Esophagus muscularis mucosa (tissue), 4 donors: ENCODE results near the gene MYH14. TPM values are rescaled to one million over a fixed set of nuclear protein-coding genes. Genes with fewer than 3 reads are reported as not detected.
A peak's percentile ranks its signal among the peaks of the same experiment; 100 is the strongest.

Experiments used
- DNase-seq: peaks from one replicate; pipeline ENCODE4 v3.0.0-alpha.2; 2017; ENCODE audit errors: extremely low spot score
- H3K27ac ChIP-seq, 4 donors: fragments of 200-600 bp; sonication (generic); replicated peaks in 1 of 4; 1 replicate in 3 of 4; 2 replicates in 1 of 4; pipeline ENCODE4 v1.5.1; 2016 to 2019; ENCODE audit warnings: mild to moderate bottlenecking in 1 of 4
- H3K27me3 ChIP-seq, 4 donors: fragments of 200-600 bp; sonication (generic); one replicate each; pipeline versions ENCODE4 v1.5.1 to v1.6.0; 2016 to 2019
- H3K36me3 ChIP-seq, 4 donors: fragments of 200-600 bp; sonication (generic); one replicate each; pipeline ENCODE4 v1.5.1; 2016 to 2019
- H3K4me1 ChIP-seq, 4 donors: fragments of 200-600 bp; sonication (generic); one replicate each; pipeline ENCODE4 v1.5.1; 2016 to 2019
- H3K4me3 ChIP-seq, 4 donors: fragments of 200-600 bp; sonication (generic); 1 replicate in 2 of 4; 2 replicates in 2 of 4; pipeline ENCODE4 v1.5.1; 2016 to 2019; ENCODE audit warnings: mild to moderate bottlenecking in 4 of 4, moderate library complexity in 1 of 4
- H3K9me3 ChIP-seq, 4 donors: fragments of 200-600 bp; sonication (generic); 1 replicate in 3 of 4; 2 replicates in 1 of 4; pipeline ENCODE4 v1.5.1; 2016 to 2019
- CTCF ChIP-seq, 3 experiments: fragments of 200-600 bp in 2 of 3; fragments of 450-650 bp in 1 of 3; sonication (generic) in 2 of 3; IDR thresholded peaks; one replicate each; pipeline ENCODE4 v1.5.1; 2017 to 2019; ENCODE audit warnings: antibody characterized with exemption in 3 of 3, mild to moderate bottlenecking in 2 of 3, moderate library complexity in 1 of 3
- EP300 ChIP-seq: sonication (generic); formaldehyde crosslinking; IDR thresholded peaks from one replicate; pipeline ENCODE4 v1.6.1; 2017; ENCODE audit warnings: antibody characterized with exemption
- POLR2A ChIP-seq: fragments of 450-650 bp; IDR thresholded peaks from one replicate; pipeline ENCODE4 v1.6.1; 2017; ENCODE audit warnings: antibody characterized with exemption, moderate library complexity, mild to moderate bottlenecking, low read depth
- POLR2AphosphoS5 ChIP-seq, 2 donors: sonication (generic); formaldehyde crosslinking; IDR thresholded peaks; one replicate each; pipeline ENCODE4 v1.6.1; 2017; ENCODE audit warnings: antibody characterized with exemption in 2 of 2
- WGBS: methylation state at CpG from one replicate; pipeline ENCODE4 v1.1.5; 2018; 5-methylcytosine and 5-hydroxymethylcytosine counted together
- intact Hi-C: fragments of 100-400 bp; cut with DNase I; formaldehyde crosslinking; loops from one replicate; pipeline ENCODE4 v1.15.1; 2023
- small RNA-seq, 3 donors: library from RNA; depleted of rRNA; stranded (forward); fragments of <200 nt; gene quantifications; one replicate each; pipeline ENCODE3, GENCODE V24; 2016
- total RNA-seq, 4 donors: library from RNA; depleted of rRNA; stranded (reverse); fragments of >200 nt; gene quantifications; one replicate each; pipeline versions ENCODE4 v1.1.0 to v1.2.1, GENCODE V29; 2016

Gene MYH14
- total RNA-seq, 4 donors from 2014 or later = 2.5 to 10.1 (median 5.3) TPM

GRCh38 chr19:50358483-50359327 is 155.3 kb downstream of the MYH14 start:
- TF ChIP-seq POLR2A (no peak), CTCF (IDR thresholded peaks at IDR 0.05) (no peak), EP300 (no peak), POLR2AphosphoS5 (IDR thresholded peaks at IDR 0.05) (peak; percentile 68 to 82)
- WGBS = 31% methylated on average over 54 of the region's 54 CpGs
- Histone ChIP-seq H3K27me3 (no peaks in the 10 kb centered on the region), H3K27ac (peak overlapping the region; percentile 75 to 87 (median 86)), H3K4me3 (peak overlapping the region; percentile 44 to 59 (median 52)), H3K4me1 (peaks cover 3 to 17% (median 15%) of the 10 kb centered on the region in 4 donors), H3K36me3 (no peaks in the 10 kb centered on the region), H3K9me3 (no peaks in the 10 kb centered on the region)
- intact Hi-C loops = loop anchor here (5.0 kb wide), 1 partner anchor 424 kb away; no protein-coding TSS in a partner anchor
- no peak for DNase-seq

DNA sequence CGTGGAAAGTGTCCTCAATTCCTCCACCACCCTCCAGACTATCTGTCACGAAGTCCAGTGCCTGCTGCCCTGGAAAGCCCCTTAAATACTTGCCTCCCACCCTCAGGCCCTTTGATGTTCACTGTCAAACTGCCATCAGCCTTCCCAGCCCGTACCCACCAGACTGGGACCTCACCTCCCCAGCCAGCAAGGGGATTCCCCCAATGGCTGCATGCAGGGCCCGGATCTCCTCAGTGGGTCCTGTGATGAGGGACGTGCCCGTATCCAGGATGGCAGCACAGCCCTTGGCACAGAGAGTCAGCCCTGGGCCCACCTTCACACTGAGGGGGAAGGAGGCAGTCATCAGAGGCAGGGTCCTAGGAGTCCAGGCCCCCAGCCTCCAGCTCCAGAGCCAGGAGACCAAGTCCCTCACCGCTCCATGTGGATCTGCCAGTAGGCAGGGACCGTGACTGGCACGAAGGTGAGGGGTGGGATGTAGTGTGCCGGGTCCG is 156.0 kb downstream of the MYH14 start:
- intact Hi-C loops = loop anchor here (5.0 kb wide), 1 partner anchor 423 kb away; no protein-coding TSS in a partner anchor
- no peaks in the 10 kb centered on the region for H3K27me3 ChIP-seq
- H3K27ac ChIP-seq = no peak overlapping the region
- DNase-seq = no peak
- H3K9me3 ChIP-seq = no peaks in the 10 kb centered on the region
- no peak overlapping the region for H3K4me3 ChIP-seq
- H3K36me3 ChIP-seq = no peaks in the 10 kb centered on the region
- 97% methylated on average over 7 of the region's 11 CpGs for WGBS
- H3K4me1 ChIP-seq = peaks cover 3 to 17% (median 15%) of the 10 kb centered on the region in 4 donors
- TF ChIP-seq POLR2AphosphoS5 (IDR thresholded peaks at IDR 0.05) = no peak

Small RNA genes lying within 50 kb of the gene (small RNA-seq; reads per million reads assigned to genes)
- gene RF00017 = 0 reads per million in 3 donors

Other genes with a start within 250 kb of the MYH14 start
- 1 to 10 TPM in 2 of 4 donors, under 1 TPM in 2; 0.50 to 2.9 (median 1.4) TPM for gene SIGLEC11, start 242.4 kb upstream of the MYH14 start, total RNA-seq
- gene VRK3, start 178.2 kb upstream of the MYH14 start, total RNA-seq = 10 to 100 TPM; 20.8 to 27.5 (median 25.5) TPM
- 1 to 10 TPM; 5.9 to 8.4 (median 7.3) TPM for gene ZNF473, start 177.6 kb upstream of the MYH14 start, total RNA-seq
- gene IZUMO2, start 40.3 kb upstream of the MYH14 start, total RNA-seq = not detected
- gene KCNC3, start 125.8 kb downstream of the MYH14 start, total RNA-seq = under 1 TPM; 0.32 to 0.69 (median 0.37) TPM
- 1 to 10 TPM in 2 of 4 donors, under 1 TPM in 2; 0.17 to 3.7 (median 0.81) TPM for gene NAPSA, start 162.0 kb downstream of the MYH14 start, total RNA-seq
- 100 to 1,000 TPM; 123 to 224 (median 191) TPM for gene NR1H2, start 172.8 kb downstream of the MYH14 start, total RNA-seq
- gene POLD1, start 180.7 kb downstream of the MYH14 start, total RNA-seq = 10 to 100 TPM in 3 of 4 donors, 1 to 10 TPM in 1; 8.8 to 18.0 (median 11.6) TPM
- under 1 TPM in 1 of 4 donors, not detected in 3; 0.17 TPM for gene SPIB, start 215.3 kb downstream of the MYH14 start, total RNA-seq
- not detected for gene MYBPC2, start 229.3 kb downstream of the MYH14 start, total RNA-seq